HG03571 (cell line): ENCODE data around the gene ACAP3.
"Not testable (repeated sequence)": the region's sequence is repeated elsewhere in the genome, so short reads cannot be mapped to it uniquely, and the experiment has no call there.

ENCODE experiments used
- ATAC-seq: cut with Tn5 transposase; IDR thresholded peaks from one replicate; pipeline ENCODE4 v1.9.1; 2021; ENCODE audit not compliant: unreplicated experiment

The ACAP3 gene

DNA sequence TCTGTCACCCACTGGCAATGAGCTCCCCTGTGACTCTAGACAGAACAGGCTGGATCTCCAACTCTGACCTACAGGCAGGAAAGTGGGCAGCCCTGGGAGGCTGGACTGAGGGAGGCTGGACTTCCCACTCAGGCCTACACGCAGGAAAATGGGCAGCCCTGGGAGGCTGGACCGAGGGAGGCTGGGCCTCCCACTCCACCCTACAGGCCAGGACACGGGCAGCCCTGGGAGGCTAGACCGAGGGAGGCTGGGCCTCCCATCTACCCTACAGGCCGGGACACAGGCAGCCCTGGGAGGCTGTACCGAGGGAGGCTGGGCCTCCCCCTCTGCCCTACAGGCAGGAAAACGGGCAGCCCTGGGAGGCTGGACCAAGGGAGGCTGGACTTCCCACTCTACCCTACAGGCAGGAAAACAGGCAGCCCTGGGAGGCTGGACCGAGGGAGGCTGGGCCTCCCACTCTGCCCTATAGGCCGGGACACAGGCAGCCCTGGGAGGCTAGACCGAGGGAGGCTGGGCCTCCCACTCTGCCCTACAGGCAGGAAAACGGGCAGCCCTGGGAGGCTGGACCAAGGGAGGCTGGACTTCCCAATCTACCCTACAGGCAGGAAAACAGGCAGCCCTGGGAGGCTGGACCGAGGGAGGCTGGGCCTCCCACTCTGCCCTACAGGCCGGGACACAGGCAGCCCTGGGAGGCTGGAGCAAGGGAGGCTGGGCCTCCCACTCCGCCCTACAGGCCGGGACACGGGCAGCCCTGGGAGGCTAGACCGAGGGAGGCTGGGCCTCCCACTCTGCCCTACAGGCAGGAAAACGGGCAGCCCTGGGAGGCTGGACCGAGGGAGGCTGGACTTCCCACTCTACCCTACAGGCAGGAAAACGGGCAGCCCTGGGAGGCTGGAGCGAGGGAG, 59.5 kb downstream of the ACAP3 start:
- not testable (repeated sequence) for ATAC-seq

DNA sequence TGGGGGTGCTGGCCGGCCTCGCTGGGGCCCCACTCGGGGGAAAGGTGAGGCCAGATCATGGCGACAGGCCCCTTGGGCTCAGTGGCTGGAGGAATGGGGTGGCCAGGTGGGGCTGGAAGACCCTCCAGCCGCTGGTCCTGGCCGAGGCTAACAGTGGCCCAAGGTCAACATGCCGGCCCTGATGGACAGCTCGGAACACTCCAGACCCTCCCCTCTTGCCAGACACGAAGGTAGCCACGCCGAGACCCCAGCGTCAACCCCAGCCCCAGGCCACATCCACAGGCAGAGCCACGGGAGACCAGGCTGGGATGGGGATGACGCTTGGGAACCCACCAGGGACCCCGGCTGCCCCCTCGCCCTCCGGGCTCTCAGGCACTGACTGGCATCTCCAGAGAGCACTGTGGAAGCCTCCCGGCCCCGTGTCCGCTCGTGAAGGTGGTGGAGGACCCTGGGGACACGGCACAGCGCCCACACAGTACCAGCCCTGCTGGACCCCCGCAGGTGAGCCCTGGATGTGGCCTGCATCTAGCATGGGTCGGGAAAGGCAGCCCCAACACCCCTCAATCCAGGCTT, 60.3 kb downstream of the ACAP3 start:
- no peak for ATAC-seq

DNA sequence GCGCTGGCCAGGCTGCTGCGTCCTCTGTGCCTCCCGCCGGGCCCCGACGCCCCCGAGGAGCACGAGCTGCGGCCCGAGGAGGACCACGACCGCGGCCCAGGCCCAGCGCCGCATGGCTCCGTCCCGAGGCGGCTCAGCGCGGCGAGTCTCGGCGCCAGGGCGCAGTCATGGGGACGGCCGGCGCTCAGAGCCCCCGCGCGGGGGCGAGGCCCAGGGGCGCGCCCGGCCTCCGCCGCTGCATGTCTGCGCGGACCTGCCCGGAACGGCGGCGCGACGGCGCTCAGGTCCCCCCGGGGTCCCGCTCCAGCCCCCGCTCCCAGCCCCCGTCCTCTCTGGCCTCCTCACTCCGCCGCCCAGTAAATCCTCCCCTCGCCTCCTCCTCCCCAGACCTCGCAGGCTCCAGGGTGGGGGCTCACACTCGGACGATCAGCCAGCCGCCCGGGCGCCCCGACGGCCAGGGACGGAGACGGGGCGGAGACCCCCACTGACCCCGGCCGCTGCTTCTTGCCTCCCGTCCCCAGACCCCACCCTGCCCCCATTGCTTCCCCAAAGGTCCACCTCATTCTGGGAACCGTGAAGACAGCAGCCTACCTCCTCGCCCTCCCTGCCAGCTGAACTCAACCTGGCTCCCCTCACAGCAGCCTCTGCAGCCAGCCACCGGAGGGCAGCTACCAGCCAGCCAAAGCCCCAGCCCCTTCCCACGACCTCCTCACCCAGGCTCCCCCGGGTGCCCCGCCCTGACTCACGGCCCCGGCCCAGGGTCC, 61.0 kb downstream of the ACAP3 start, which contains the start of gene C1QTNF12:
C1QTNF12 (minus strand) TSS at position 146 of the 764 bp plus-strand sequence; CDS start at position 114, 32 bp downstream.
- no peak for ATAC-seq

DNA sequence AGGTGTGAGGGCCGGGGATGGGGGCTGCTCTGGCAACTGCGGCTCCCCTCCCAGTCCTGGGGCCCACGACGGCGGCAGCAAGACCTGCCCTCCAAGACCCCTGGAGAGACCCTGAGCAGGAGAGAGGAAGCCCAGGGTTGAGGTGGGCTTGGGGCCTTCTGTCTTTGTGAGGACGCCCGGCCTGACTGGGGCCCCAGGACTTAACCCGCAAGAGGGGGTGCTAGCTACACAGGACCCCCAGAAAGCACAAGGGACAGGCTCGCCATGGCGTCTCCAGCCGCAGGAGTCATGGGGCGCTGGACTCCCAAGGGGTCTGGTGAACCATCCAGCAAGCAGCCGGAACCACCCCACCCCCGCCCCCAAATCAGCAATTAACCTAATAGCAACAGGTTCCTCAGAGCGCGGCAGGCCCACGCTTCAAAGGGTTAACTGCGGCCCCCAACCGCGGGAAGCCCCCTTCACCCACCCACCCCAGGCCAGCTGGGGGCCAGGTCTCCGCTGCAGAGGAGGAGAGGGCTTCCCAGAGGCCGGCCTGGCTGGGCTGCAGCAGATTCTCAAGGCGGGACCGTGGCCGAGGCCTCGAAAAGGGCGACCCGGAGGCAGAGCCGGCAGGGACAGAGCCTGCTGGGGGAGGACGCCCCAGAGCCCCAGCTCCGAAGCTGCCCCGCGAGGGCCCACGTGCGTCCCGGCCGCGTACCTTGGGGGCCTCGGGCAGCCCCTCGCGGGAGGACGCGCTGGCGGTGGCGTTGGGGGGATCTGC, 61.7 kb downstream of the ACAP3 start:
- no peak for ATAC-seq

DNA sequence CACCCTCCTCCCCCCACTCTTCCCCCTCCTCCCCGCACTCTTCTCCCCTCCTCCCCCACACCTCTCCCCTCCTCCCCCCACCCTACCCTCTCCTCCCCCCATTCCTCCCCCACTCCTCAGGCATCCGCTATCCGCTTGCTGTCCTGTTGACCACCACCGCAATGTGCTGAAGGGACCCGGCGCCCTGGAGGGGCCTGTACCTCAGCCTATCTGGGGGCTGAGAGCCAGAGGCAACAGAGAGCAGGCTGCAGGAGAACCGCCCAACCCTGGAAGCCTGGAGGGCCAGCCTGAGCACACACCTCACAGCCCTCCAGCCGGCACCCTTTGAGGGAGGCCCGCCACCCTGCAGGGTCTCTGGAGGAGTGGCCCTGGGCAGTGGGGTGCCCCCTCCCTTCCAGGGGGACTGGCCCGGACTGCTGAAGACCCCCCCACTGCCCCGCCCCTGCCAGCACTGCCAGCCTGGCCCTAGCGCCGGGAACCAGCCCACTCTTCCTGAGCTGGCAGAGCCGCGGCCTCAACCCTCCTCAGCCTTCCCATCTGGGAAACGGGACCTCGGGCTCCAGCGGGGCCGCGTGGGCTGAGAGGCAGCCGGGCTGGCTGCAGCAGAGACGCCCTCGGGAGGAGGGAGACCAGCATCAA, 62.4 kb downstream of the ACAP3 start:
- ATAC-seq = no peak

DNA sequence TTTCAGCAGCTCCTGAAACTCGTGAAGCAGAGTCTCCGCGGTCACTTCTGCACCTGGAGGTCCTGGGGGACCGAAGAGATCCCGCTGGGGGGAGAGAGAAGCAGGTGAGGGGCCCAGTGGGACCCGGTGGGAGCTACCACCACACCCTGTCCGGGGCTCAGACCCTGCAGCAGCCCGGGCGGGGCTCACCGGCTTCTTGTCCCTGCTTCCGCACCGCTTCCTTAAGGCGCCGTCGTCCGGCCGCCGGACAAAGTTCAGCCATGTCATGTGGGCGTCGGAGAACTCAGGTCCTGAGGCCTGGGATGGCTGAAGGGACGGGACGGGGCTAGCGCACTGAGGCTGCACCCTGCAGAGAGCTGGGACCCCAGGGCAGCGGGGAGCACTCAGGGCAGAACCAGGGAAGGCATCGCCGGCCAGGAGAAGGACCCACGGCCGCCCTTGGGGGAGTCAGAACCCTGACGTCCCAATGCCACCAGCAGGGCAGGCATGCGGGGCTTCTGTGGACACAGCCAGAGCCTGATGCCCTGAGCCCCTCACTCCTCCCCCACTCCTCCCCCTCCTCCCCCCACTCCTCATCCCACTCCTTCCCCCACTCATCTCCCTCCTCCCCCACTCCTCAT, 63.4 kb downstream of the ACAP3 start:
- ATAC-seq = no peak

DNA sequence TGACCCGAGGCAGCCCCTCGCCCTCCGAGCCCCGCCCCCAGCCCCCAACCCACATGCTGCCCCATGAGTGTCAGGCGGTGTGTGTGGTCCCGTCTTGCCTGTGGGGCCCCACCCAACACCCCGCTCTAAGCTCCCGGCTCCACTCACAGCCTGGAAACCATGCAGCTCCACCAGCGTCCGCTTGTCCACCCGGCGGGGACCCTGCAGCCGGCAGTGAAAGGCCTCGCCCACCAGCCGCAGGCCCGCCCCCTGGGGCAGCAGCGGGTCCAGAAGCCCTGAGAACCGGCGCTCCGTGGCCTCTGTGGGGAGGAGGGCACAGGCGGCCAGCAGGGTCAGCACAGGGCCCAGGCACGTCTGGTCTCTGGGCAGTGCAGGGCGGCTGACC, 63.9 kb downstream of the ACAP3 start:
- no peak for ATAC-seq

DNA sequence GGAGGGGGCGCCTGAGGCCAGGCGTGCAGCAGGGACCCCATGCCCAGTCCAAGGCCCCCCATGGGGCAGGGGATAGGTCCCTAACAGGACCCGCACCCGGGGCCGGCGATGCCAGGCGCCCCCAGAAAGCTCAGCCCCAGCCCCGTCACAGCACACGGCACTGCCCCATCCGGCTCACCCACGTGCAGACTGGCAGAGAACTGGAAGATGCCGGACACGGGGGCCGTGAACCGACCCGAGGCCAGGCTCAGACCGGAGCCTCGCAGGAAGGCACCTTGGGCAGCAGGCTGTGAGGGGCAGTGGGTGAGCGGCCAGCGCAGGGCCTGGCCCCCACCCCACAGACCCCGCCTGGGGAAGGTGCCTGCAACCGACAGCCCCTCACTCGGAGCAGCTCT, 64.5 kb downstream of the ACAP3 start:
- ATAC-seq = no peak

DNA sequence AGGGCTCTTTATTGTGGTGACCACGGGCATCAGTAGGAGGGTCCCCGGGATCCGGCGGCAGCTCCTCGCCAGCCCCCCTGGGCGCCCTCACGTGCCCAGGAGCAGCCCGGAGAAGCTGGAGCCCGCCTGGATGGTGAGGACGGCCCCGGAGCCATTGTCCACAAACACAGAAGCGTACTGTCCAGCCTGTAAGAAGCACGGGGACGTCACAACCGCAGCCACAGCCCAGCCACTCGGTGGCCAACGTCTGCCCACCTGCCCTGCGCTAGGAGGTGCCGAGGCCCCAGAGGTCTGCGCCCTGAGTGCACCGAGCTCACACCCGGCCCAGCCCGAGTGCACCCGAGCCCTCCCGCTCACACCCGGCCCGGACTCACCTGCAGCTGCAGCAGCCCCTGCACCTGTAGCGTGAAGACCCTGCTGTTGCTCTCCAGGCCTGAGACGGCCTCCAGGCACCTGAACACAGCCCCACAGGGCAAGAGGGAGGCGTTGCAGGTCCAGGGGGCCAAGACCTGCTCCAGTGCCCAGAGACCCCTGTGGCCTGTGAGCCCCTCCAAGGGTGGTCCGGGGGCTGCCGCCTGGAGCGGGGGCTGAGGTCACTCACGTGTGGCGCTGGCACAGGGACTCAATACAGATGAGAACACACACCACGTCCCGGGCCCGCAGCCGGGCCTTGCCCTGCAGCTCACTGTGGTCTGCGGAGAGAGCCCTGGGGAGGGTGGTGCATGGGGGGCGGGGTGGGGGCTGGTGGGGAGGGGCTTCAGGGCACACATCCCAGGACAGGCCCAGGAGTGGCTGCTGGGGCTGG, 65.1 kb downstream of the ACAP3 start:
- ATAC-seq = no peak
